ENCODE data around the gene ATP13A2. TPM values are rescaled to one million over a fixed set of nuclear protein-coding genes. Genes with fewer than 3 reads are reported as not detected.

Gene ATP13A2
- total RNA-seq, 1 donor from 2014 or later, result 39.2 TPM

GRCh38 chr1:17008208-17008855, 3.4 kb downstream of the ATP13A2 start:
- H3K36me3 ChIP-seq, result peaks cover 16 to 23% of the 10 kb centered on the region in 2 donors
- no peak overlapping the region for H3K4me3 ChIP-seq
- TF ChIP-seq CTCF (IDR thresholded peaks at IDR 0.05), result no peak
- no peak for DNase-seq (ENCODE audit: low spot score in 2 of 2)
- peaks cover 13 to 14% of the 10 kb centered on the region in 2 donors for H3K4me1 ChIP-seq
- no peak overlapping the region for H3K27ac ChIP-seq
- no peaks in the 10 kb centered on the region for H3K9me3 ChIP-seq
- intact Hi-C loops (cut with DNase I), result no loop called here
- no peaks in the 10 kb centered on the region for H3K27me3 ChIP-seq

- peaks cover 12 to 14% of the 10 kb centered on the region in 2 donors for H3K4me1 ChIP-seq
- no peak overlapping the region for H3K27ac ChIP-seq
- no peak for TF ChIP-seq CTCF (IDR thresholded peaks at IDR 0.05)
- intact Hi-C loops (cut with DNase I), result no loop called here
- no peaks in the 10 kb centered on the region for H3K9me3 ChIP-seq
- no peak overlapping the region for H3K4me3 ChIP-seq
- peaks cover 28 to 33% of the 10 kb centered on the region in 2 donors for H3K36me3 ChIP-seq
- DNase-seq (ENCODE audit: low spot score in 2 of 2), result no peak
- H3K27me3 ChIP-seq, result no peaks in the 10 kb centered on the region
Measured at GRCh38 chr1:17007121-17007520, 4.6 kb downstream of the ATP13A2 start.

GRCh38 chr1:17005365-17005740, 6.4 kb downstream of the ATP13A2 start:
- Histone ChIP-seq H3K9me3 (no peaks in the 10 kb centered on the region), H3K4me1 (peaks cover 1 to 5% of the 10 kb centered on the region in 2 donors), H3K4me3 (no peak overlapping the region), H3K27me3 (no peaks in the 10 kb centered on the region), H3K27ac (no peak overlapping the region), H3K36me3 (peaks cover 36 to 48% of the 10 kb centered on the region in 2 donors)
- intact Hi-C loops (cut with DNase I), result no loop called here
- no peak for TF ChIP-seq CTCF (IDR thresholded peaks at IDR 0.05)
- no peak for DNase-seq (ENCODE audit: low spot score in 2 of 2)

- Histone ChIP-seq H3K4me1 (no peaks in the 10 kb centered on the region), H3K27ac (no peak overlapping the region), H3K27me3 (no peaks in the 10 kb centered on the region), H3K36me3 (peaks cover 42 to 54% of the 10 kb centered on the region in 2 donors), H3K9me3 (no peaks in the 10 kb centered on the region), H3K4me3 (no peak overlapping the region)
- intact Hi-C loops (cut with DNase I), result no loop called here
- no peak for DNase-seq (ENCODE audit: low spot score in 2 of 2)
- no peak for TF ChIP-seq CTCF (IDR thresholded peaks at IDR 0.05)
Measured at GRCh38 chr1:17004466-17005364, 7.0 kb downstream of the ATP13A2 start.

- Histone ChIP-seq H3K36me3 (peaks cover 55 to 69% of the 10 kb centered on the region in 2 donors), H3K4me3 (no peak overlapping the region), H3K9me3 (no peaks in the 10 kb centered on the region), H3K27ac (no peak overlapping the region), H3K4me1 (no peaks in the 10 kb centered on the region), H3K27me3 (no peaks in the 10 kb centered on the region)
- intact Hi-C loops (cut with DNase I), result no loop called here
- DNase-seq (ENCODE audit: low spot score in 2 of 2), result no peak
- no peak for TF ChIP-seq CTCF (IDR thresholded peaks at IDR 0.05)
Measured at GRCh38 chr1:17002524-17002902, 9.2 kb downstream of the ATP13A2 start.
